CD4-positive, alpha-beta T cell treated with Interleukin-17A for 4 hours (primary cell): Measurements from ENCODE around the gene MYH7.
"Not testable (repeated sequence)": the region's sequence is repeated elsewhere in the genome, so short reads cannot be mapped to it uniquely, and the experiment has no call there.

ENCODE experiments used
- DNase-seq: peaks from one replicate; pipeline ENCODE4 v3.0.0-alpha.2; 2020; ENCODE audit warnings: mixed read lengths

The MYH7 gene

DNA sequence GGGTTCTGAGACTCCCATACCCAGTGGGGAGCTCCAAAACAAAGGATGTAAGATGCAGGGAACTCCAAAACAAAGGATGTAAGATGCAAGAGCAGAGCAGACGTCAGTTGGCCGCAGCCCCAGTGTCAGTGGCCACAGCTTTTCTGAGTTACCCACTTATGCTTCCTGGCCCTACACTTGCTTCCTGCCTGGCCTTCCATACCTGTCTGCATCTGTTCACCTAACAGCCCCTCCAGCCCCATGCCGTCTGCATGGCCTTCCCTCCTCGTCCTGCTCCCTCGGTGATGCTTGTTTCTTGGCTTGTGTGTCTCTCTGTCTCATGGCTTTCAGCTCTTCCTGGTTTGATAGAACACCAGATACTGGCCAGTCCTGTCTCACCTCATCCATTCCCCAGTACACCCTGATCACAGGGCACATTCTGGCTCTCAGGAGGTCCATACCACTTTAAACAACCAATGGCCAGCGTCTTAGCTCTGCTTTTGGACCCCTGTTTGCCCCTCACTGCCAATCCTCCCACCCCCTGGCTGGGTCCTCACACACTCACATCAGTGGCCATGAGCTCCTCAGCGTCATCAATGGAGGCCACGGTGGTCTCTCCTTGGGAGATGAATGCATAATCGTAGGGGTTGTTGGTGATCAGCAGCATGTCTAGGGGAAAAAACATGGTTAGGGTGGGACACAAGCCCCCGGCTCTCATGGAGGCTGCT, 5.3 kb downstream of the MYH7 start:
- no peak for DNase-seq

DNA sequence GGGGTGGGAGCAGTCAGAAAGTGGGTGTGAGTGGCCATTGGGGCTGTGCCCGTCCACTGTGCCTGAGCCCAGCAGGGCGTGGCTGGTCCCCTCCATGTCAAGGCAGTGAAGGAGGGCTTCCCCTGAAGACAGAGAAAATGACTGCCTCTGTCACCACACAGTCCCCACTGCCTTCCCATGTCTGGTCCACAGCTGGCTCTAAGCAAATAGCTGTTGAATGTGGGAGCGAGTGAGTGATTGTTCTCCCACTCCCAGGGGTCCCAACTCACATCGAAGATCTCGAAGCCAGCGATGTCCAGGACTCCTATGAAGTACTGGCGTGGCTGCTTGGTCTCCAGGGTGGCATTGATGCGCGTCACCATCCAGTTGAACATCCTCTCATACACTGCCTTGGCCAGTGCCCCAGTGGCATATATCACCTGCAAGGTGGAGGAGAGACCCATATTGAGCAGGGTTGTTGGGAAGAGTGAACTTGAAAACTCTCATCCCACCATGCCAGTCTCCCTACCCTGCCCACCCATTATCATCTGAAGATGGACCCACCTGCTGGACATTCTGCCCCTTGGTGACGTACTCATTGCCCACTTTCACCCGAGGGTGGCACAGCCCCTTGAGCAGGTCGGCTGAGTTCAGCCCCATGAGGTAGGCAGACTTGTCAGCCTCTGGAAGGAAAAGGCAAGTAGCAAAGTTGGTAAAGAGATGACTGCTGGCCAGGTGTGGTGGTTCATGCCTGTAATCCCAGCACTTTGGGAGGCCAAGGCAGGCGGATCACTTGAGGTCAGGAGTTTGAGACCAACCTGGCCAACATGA, 6.6 kb downstream of the MYH7 start:
- DNase-seq: no peak

DNA sequence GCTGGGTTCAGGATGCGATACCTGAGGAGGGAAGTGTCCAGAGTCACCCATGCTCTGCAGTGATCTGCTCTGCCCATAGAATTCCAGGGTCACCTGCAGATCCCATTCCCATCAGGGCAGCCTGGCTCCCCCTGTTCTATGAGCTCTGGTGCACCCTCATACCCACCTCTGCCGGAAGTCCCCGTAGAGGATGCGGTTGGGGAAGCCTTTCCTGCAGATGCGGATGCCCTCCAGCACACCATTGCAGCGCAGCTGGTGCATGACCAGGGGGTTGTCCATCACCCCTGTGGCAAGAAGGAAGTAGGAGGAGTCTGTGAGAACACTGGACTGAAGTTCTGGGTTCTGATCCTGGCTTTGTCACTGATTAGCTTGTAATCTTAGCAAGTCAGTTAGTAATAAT, 9.7 kb downstream of the MYH7 start:
- not testable (repeated sequence) for DNase-seq

DNA sequence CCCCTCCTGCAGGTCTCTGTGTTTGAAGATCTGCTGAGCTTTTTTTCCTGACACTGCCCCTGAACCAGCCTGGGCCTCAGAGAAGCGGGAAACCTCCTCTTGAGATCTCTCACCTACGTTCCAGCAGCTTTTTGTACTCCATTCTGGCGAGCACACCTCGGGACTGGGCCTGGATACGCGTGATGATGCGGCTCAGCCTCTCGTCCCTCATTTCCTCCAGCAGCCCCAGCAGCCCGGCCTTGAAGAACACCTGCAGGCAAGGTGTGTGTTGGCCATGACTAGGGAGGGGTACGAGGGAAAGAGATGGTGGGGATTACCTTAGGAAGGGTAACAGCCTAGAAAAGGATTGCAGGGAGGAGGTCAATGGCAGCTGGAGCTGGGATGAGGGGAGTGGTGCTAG, 10.3 kb downstream of the MYH7 start:
- DNase-seq: no peak

DNA sequence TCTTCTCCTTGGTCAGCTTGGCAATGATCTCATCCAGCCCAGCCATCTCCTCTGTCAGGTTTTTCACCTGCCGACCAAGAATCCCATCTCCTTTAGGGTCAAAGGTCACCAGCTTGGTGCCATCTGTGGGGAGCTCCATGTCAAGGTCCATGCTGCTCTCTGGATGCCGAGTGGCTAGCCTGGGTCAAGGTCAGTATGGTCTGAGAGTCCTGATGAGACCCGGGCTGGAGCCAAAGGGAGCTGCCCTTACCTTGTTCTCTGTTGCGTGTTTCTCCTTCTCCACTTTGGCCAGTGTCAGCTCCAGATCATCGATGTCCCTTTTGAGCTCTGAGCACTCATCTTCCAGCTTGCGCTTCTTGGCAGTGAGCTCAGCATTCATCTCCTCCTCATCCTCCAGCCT, 11.8 kb downstream of the MYH7 start:
- DNase-seq: no peak

DNA sequence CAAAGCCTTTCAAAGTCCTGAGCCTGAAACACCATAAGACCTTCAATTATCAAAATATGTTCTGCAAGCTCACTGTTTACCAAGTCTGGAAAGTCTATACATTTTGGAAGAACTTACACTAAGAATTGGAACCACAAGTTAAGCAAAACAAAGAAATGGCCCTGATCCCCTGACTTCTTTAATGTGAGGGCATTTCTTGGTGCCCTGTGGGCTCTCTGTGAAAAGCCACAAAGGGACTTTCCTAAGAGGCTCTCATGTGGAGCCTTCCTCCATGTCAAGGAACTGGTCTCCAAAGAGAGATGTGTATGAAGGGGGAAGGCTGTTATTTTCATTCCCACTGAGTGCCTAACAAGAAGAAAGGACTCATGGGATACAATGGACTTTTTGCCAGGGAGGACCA, 13.9 kb downstream of the MYH7 start:
- no peak for DNase-seq

DNA sequence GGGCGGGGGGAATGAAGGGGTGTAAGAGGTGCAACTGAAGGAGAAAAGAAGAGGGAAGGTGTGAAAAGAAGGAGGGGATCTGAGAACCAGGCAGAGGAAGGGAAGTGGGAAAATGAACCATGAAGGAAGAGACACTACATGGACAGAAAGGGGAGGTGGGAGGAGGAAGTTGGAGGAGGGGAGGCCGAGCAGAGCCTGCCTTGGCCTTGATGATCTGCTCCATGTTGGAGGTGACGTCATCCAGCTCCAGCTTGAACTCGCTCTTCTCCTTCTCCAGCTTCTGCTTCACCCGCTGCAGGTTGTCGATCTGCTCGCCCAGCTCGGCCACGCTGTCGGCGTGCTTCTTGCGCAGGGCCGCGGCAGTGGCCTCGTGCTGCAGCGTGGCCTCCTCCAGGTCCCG, 15.8 kb downstream of the MYH7 start:
- not testable (repeated sequence) for DNase-seq

DNA sequence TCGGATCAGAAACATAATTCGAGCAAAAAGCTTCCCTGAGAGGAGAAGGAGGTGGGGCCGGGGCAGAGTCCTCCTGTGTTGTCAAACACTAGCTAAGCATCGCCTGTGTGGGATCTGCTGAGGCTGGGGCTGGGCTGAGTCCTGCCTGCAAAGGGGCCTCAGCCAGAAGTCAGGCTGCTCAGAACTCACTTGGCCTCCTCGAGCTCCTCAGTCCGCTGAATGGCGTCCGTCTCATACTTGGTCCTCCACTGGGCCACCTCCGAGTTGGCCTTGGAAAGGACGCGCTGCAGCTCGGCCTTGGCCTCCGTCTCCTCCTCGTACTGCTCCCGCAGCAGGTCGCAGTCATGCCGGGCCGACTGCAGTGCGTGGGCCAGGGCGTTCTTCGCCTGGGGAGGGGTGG, 17.4 kb downstream of the MYH7 start:
- DNase-seq: no peak

DNA sequence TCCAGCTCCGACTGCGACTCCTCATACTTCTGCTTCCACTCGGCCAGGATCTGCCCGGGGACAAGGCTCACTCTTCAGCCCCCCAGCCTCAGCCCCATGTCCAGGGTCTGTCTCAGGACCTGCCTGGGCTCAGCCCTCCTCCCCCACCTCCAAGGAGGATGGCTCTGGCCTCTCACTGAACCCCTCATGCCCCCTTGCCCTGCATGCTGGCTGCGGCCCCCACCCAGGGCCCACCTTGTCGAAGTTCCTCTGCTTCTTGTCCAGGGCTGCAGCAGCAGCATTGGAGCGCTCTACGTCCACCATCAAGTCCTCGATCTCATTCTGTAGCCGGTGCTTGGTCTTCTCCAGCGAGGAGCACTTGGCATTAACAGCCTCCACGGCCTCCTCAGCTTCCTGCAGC, 18.2 kb downstream of the MYH7 start:
- DNase-seq: not testable (repeated sequence)

DNA sequence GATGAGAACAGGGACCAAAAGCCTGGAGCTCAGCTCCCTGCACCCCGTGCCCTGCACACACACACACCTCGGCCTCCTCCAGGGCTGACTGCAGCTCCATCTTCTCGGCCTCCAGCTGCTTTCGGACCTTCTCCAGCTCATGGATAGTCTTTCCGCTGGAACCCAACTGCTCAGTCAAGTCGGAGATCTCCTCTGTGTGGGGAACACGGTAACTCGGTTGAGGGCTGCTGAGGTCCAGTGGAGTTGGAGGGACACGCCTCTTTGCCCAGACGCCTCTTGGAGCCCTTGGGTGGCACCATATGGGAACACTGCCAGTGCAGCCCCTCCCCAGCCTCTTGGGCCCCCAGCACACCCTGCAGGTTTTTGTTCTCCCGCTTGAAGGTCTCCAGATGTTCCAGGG, 18.7 kb downstream of the MYH7 start:
- DNase-seq: no peak

DNA sequence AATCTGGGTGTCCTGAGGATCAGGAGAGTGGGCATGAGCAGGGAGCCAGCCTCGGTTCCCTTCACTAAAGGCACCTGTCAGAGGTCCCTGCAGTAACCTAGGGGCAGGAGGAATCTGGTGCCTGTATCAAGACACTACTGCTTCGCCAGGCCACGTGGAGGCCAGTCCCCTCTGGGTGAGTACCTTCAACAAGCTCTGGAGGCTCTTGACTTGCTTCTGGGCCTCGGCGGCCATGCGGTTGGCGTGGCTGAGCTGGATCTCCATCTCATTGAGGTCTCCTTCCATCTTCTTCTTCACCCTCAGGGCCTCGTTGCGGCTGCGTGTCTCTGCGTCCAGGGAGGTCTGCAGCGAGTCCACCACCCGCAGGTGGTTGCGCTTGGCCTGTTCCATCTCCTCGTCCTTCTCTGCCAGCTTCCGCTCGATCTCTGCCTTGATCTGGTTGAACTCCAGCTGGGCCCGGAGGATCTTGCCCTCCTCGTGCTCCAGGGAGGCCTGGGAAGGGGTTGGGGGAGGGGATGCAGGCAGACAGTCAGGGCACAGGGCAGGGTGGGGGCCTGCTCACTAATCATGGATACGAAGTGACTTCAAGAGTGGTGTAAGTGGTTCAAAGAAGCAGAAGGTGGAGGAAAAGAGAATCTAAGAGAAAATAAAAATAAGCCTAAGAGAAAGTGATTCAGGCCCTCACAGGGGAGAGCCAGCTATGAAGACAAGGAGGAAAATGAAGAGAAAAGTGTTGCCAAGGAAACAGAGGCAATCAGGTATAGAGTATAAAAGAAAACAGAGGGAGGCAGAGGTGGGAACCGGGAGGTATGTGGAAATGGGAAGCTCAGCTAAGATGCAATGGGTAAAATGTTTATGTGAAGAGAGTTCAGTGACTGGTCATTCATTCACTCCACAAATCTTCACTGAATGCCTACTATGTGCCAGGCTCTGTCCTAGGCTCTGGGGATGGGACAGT, 19.4 kb downstream of the MYH7 start:
- DNase-seq: no peak

DNA sequence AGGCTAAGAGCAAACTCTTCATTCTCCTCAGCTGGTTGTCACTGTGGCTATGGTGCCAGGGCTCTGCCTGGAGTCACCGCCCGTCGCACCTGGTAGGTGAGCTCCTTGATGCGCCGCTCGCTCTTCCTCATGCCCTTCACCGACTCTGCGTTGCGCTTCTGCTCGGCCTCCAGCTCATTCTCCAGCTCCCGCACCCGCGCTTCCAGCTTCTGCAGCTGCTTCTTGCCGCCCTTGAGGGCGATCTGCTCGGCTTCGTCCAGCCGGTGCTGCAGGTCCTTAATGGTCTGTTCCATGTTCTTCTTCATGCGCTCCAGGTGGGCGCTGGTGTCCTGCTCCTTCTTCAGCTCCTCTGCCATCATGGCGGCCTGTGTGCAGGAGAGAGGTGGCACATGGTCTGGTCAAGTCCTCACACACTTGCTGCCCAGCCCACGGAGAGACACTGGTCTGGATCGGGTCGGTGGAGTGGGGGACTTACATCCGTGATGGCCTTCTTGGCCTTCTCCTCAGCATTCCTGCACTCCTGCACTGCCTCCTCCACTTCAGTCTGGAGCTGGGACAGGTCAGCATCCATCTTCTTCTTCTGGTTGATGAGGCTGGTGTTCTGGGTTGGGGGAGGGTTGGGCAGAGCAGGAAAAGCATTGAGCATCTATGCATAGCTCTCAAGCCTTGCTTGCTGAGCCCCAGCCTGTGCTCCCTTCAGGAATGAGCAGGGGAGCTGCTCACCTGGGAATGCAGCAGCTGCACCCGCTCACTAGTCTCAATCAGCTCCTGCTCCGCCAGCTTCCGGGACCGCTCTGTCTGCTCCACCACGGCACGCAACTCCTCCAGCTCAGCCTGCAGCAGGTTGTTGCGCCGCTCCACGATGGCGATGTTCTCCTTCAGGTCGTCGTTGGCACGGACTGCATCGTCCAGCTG, 20.3 kb downstream of the MYH7 start:
- no peak for DNase-seq

DNA sequence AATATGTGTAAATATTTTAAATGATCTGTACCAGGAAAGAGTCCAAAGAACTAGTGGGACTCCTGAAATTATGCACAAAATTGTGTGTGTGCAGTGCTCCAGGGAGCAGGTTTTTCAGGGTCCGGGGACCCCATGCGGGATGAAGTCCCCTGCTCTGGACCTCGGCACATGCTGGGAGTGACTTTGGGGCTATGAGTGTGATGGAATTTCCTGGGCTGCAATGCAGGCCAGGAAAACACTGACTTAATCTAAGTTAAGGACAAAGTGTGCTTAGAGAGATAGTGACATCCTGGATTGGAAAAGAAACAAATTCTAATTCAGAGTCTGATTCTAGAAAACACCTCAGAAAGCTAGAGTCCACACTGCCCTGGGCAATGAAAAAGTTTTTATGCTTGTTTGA, 21.2 kb downstream of the MYH7 start:
- no peak for DNase-seq

DNA sequence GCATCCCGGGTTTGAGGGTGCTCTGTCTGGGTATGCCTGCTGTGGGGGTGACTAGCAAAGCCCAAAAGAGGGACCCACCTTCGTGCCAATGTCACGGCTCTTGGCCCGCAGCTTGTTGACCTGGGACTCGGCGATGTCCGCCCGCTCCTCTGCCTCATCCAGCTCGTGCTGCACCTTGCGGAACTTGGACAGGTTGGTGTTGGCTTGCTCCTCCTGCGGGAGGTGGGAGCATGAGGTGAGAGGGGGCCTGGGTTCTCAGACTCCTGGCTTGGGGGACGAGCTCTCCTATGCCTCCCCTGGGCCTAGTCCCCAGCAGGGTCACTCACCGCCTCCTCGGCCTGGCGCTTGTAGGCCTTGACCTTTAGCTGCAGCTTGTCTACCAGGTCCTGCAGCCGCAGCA, 21.8 kb downstream of the MYH7 start:
- no peak for DNase-seq

DNA sequence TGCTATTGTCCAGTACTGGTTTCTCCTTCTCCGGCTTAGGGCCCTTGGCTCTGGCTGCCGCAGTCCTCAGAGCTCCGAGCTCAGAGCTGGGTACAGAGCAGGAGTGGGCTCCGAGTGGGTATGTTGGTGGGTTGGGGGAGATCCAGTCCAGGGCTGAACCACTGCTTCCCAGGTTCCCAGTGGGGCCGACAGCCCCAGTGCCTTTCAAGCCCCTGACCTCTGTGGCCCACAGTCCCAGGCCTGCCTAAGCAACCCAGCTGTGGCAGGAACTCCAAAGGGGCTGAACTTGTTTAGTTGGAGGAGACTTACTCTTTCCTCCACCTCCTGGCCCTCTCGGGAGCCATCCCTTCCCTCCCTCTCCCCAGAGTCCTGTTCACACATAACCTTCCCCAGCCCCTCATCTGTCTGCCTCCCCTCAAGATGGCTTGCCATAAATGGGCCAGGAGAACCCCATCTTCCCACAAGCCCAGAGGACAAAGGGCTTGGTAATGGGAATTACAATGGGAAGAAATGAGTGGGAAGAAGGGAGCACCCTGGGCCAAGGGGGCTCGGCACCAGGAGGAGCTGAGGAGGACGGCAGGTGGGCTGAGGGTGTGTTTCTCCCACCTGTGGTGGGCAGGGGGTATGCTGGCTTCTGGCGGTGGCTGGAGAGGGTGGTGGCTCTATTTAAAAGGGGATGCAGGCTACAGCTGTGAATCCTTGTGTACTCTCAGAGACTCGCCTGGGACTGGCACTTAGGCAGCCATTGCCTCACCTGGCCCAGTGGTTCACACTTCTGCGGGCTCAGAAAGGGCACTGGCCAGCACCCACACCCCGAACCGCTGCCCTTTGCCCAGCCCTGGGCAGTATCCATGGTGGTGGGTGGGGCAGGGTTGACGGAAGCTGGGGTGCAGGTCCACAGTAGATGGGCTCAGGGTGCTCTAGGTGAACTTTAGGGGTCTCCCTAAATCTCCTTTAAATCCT, 23.6 kb downstream of the MYH7 start:
- no peak for DNase-seq

DNA sequence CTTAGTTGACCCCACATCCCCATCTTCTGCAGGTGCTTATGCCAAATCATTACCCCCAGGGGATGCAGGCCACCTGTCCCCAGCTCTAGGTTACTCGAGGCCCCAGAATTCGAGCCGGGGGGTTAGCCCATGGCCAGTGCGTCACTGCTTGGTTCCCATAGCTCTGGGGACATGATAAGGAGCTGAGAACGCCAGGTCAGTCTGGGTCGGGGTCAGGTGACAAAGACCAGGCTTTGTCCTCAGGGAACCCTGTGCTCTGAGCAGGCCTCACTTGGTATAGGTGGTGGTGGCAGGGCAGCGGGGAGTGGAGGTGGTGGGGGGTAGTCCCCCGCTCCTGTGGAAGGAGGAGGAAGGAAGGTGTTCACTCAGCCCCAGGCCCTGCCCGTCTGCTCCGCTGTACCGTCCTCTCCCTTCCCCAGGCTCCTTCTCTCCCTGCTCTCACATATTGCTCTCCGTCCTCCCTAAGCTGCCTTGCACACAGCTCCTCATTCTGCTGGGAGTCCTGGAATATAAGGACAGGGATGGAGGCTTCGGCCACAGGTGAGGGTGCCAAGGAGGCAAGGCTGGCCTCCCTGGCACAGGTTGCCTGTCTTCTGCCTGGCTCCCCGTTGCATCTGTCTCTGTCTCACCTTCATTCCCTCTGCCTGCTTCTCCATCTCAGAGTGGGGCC, 25.4 kb downstream of the MYH7 start:
- no peak for DNase-seq

DNA sequence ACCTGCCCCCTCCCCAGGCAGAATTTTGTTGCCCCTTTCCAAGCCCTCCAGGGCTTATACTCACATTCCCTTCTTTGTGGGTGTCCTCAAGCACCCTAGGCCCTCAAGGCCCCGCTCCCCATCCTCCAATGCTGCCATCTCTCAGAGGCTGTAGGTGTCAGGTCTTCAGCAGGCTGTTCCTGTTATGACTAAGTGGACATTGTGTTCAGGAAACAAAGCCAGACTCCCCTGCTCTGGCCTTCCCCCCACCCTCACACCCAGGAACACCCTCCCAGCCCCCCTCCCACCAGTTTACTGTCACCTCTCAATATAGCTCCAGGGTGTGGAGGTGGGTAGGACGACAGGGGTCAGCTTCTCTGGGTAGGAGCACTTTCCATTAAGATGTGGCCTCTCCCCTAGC, 26.0 kb downstream of the MYH7 start:
- no peak for DNase-seq

DNA sequence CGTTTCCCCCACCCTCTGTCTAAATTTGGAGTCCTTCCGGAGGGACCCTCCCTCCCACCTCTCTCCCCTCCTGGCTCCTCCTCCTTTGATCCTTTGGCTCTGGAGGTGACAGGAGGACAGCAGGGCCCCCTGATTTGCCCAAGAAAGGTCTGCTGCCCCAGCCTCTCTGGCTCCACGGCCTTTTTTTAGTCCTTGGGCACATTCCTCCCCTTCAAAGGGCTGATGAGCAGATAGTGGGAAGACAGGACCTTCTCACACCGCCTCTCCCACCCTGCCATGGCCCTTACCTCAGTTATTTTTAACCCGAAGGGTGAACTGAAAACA, 27.2 kb downstream of the MYH7 start:
- DNase-seq: no peak

DNA sequence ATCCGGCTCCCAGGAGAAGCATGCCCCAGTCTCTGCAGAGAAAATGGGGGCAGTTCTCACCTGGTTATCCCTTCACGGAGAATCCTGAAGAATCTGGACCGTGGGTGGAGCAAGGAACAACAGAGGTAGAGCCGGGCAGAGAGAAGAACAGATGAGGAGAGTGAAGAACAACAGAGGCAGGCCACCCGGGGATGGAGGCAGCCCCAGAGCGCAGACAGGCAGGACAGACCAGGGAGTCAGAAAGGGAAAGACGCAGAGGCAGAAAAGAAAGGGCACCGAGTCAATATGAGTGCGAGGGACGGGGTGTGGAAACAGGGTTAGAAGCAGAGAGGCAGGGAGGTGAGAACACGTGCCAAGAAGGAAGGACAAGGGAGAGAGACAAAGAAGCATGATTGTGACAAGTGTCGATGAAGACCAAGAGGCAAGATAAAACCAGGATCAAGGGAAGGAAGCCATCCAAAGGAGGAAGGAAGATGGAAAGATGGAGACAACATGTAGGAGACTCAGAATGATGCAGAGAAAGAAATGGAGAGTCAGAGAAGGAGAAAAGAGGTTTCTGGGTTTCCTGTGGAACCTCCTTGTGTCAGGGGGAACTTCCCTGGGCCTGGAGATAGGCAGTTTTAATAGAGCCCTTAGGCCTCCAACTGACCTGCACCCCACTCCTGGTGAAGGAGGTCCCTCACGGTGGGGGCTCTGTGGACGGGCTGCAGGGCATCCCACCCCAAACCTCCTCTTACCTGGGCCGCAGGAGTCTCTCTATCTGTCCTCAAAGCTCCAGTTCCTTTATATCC, 27.7 kb downstream of the MYH7 start, which contains the start of gene MYH6:
Gene MYH6 (minus strand): TSS at position 758 of the 791 bp plus-strand sequence. CDS start 1,050 bp downstream, outside the sequence.
- no peak for DNase-seq
